ENCODE results near the gene PSME4. TPM values are rescaled to one million over a fixed set of nuclear protein-coding genes. Genes with fewer than 3 reads are reported as not detected.
"Not testable (repeated sequence)": the region's sequence is repeated elsewhere in the genome, so short reads cannot be mapped to it uniquely, and the experiment has no call there.

The PSME4 gene
- total RNA-seq, 2 donors from 2014 or later: 28.1 to 63.0 TPM

DNA sequence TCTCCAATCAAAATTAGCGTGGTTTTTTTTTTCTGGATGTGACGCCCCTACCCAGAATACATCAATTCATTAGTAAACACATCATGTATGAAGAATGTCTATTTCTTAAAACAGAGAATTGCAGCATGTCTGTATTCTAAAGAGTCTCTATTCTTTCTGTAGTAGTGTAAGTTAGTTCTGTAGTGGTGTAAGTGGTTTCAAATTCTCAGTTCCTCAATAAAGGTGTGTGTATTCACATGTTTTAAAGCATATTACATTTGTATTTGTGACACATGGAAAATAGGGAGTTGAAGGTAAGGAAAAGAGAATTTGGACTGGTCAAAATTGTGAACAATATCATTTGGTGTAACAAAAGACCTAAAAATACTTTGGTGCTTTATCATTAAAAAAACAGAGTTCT is 103.0 kb downstream of the PSME4 start:
- DNase-seq (ENCODE audit: low spot score in 2 of 2): no peak
- Mint-ChIP-seq H3K36me3 (peaks cover 11% of the 10 kb centered on the region in 2 donors), H3K9me3 (no peaks in the 10 kb centered on the region), H3K27ac (no peak overlapping the region)
- ATAC-seq: no peak

DNA sequence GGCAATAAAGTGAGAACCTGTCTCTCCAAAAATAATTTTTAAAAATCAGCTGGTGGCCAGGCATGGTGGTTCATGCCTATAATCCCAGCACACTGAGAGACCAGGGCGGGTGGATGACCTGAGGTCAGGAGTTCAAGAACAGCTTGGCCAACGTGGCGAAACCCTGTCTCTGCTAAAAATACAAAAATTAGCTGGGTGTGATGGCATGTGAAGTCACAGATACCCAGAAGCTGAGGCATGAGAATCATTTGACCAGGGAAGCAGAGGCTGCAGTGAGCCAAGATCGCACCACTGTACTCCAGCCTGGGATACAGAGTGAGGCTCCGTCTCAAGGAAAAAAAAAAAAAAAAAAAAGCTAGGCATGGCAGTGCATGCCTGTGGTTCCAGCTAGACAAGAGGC is 103.6 kb downstream of the PSME4 start:
- no peaks in the 10 kb centered on the region for H3K9me3 Mint-ChIP-seq
- ATAC-seq: no peak
- H3K27ac Mint-ChIP-seq: no peak overlapping the region
- DNase-seq (ENCODE audit: low spot score in 2 of 2): no peak
- H3K36me3 Mint-ChIP-seq: peaks cover 11% of the 10 kb centered on the region in 2 donors

DNA sequence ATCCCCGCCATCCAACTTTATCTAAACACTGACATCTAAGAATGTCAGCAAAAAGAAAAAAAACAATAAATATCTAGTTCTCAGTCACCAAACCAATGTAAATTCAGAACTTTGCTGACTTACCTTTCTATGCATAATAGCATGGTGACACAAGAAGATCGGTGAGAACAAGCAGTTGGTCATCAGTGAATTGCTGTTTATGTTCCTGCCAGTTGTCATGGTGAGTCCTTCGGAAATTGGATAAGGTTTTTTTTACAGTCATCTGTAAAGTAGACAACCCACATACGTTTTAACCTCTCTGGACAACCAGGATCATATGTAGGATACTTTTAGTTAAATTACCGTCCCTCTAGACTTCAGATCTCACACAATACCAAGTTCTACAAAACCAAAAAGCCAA is 104.8 kb downstream of the PSME4 start:
- Mint-ChIP-seq H3K36me3 (peaks cover 11% of the 10 kb centered on the region in 2 donors), H3K27ac (no peak overlapping the region), H3K9me3 (no peaks in the 10 kb centered on the region)
- ATAC-seq (no peak), DNase-seq (ENCODE audit: low spot score in 2 of 2) (no peak)

DNA sequence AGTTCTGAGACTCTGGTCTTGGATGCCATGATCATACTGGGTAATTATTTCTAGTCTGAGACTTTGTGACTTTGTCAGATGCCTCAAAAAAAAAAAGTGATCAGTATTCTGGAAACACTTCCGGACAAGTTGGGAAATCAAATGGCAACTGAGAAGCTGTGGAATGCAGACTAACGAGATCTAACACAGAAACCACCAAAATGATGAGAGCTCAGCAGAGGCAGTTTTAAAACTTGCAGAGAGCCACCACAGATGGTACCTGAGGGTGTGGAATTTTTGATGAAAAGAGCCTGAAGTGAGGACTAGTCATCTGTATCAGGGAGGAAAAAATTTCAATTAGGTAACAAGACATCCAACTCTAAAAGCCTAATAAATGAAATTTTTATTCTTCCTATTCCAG is 105.5 kb downstream of the PSME4 start:
- Mint-ChIP-seq H3K27ac (no peak overlapping the region), H3K9me3 (no peaks in the 10 kb centered on the region), H3K36me3 (peaks cover 11% of the 10 kb centered on the region in 2 donors)
- DNase-seq (ENCODE audit: low spot score in 2 of 2) (no peak), ATAC-seq (no peak)

DNA sequence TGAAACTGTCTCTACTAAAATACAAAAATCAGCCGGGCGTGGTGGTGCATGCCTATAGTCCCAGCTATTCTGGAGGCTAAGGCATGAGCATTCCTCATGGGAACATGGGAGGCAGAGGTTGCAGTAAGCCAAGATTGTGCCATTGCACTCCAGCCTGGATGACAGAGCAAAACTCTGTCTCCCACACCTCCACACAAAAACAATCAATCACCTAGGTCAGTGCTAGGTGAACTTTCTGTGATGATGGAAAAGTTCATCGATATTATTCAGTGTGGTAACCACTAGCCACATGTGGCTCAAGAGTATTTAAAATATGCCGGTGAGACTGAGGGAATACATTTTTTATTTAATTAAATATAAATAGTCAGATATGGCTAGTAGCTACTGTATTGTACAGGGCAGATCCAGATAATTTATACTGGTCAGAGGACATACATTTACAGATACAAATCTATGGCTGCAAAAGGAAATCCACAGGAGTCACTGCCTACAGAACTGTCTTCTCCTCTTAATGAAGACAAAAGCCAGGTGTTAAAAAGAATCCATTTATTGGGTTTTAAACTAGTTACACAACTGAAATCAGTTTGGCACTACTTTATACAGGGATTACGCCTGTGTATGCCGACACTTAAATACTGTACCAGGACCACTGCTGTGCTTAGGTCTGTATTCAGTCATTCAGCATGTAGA is 107.1 kb downstream of the PSME4 start:
- H3K27ac Mint-ChIP-seq: no peak overlapping the region
- no peak for DNase-seq (ENCODE audit: low spot score in 2 of 2)
- H3K36me3 Mint-ChIP-seq: peaks cover 11% of the 10 kb centered on the region in 2 donors
- no peak for ATAC-seq
- H3K9me3 Mint-ChIP-seq: no peaks in the 10 kb centered on the region

DNA sequence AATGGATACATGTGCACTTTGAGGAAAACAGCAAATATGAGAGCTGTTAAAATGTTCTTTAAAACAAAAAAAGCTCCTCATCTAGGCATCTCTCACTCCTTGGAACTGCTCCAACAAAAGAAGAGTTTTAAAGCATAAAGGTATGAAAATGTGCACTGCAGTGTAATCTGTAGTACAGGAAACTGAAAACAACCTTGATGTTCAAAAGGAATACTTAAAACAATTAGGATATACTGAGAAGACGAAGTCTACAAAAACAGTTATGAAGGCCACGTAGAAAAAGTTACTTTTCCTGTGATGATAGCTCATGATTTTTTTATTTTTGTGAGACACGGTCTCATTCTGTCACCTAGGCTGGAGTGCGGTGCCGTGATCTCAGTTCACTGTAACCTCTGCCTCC is 109.0 kb downstream of the PSME4 start:
- no peak for ATAC-seq
- DNase-seq (ENCODE audit: low spot score in 2 of 2): no peak
- Mint-ChIP-seq H3K27ac (no peak overlapping the region), H3K9me3 (no peaks in the 10 kb centered on the region), H3K36me3 (peaks cover 6% of the 10 kb centered on the region in 2 donors)

DNA sequence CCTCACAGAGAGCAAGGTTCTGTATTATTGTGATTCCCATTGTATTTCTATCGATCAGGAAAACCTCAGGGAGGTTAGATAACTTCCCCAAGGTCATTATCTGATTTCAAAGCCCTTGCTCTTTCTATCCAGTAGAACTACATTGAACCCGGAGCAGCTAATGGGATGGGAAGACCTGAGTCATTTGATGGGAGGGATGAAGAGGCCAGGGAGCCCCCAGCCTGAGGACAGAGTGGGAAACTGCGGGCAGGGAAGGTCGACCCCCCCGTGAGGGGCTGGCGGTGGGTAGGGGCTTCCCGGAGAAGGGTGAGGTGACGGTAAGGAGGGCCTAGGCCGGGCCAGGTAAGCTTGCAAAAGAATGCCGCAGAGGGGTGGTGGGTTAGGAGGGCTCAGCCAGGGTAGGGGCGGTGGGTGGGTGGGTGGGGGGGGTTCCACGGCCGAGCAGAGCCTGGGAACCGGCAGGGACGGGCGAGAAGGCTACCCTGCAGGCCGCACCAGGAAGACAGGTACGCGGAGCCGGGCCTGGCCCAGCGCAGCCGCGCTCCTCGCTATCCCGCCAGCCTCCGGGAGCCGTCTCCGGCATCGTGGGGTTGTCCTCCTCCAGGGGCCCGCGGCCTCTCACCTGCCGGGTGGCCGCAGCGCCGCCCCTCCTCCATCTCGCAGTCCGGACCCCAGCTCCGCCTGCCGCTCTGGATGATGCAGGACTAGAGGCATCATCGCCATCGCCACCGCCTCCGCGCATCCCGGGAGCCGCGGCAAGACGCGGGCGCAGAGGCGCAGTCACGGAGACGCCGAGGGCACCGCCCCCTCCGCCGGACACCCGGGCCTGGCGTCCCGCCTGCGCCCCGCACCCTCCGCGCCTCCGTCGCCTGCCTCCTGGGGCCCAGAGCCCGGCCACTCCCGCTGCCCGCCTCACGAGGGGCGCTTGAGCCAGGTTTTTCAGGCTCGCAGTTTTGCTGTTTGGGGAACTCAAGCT is 111.3 kb downstream of the PSME4 start, which contains the start of gene GPR75:
GPR75 (minus strand) TSS at position 762 of the 976 bp plus-strand sequence. CDS start 5,211 bp downstream, outside the sequence.
- DNase-seq (ENCODE audit: low spot score in 2 of 2): no peak
- H3K27ac Mint-ChIP-seq: no peak within 1 kb of the TSS
- H3K36me3 Mint-ChIP-seq: no peaks in the 10 kb centered on the region
- no peaks in the 10 kb centered on the region for H3K9me3 Mint-ChIP-seq
- no peak for ATAC-seq

DNA sequence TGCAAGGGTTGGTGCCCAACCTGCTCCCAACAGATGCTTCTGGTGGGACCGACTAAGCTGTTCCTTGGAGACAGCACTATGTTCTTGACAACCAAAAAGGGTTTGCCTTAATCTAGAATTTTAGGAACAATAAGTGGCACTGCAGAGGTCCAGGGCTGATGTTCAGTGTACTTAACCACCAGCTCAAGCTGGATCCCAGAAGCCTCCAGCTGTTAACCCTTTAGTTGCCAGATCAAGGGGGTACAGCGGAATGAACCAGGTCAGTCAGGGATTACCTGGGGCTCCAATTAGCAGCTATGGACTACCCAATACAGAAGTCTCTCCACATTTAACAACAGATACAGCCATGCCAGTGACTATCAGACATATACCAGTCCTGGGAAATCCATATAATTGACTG is 114.5 kb downstream of the PSME4 start:
- Mint-ChIP-seq H3K9me3 (no peaks in the 10 kb centered on the region), H3K27ac (no peak overlapping the region), H3K36me3 (no peaks in the 10 kb centered on the region)
- ATAC-seq: no peak
- no peak for DNase-seq (ENCODE audit: low spot score in 2 of 2)

DNA sequence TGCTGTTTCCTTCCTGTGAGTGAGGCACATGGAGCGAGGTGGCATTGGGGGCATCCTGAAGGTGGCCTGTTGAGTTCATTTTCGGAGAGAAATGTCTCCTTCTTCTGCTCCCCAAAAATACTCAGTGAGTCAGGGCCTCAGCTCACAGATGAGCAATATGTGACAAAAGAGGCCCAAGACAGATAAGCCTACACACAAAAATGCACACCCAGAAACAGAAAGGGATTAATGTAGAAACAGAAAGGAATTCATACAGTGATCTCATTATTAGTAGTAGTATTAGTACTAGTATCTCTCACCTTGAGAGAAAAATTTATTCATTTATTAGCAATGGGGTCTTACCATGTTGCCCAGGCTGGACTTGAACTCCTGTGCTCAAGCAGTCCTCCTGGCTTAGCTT is 116.1 kb downstream of the PSME4 start:
- H3K36me3 Mint-ChIP-seq: no peaks in the 10 kb centered on the region
- peak in 1 of 2 donors; percentile 55 for ATAC-seq

DNA sequence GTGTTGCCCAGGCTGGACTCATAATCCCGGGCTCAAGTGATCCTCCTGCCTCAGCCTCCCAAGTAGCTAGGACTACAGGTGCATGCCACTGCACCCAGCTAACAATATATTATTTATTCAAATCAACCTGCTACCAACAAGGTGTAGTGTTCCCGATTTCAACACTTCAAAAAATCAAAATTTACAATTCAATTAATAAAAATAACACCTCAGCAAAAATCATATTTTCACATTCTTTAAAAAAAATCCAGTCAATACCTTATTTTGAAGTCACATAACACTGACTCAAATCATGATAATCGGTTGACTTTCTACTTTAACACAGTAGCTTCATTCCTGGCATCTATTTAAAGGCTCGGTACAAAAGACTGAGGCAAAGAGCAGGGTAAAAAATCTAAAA is 118.3 kb downstream of the PSME4 start:
- H3K27ac Mint-ChIP-seq: no peak overlapping the region

More for the DNA sequence above, 116.1 kb downstream of the PSME4 start:
- no peak overlapping the region for H3K27ac Mint-ChIP-seq
- no peaks in the 10 kb centered on the region for H3K9me3 Mint-ChIP-seq
- no peak for DNase-seq (ENCODE audit: low spot score in 2 of 2)

DNA sequence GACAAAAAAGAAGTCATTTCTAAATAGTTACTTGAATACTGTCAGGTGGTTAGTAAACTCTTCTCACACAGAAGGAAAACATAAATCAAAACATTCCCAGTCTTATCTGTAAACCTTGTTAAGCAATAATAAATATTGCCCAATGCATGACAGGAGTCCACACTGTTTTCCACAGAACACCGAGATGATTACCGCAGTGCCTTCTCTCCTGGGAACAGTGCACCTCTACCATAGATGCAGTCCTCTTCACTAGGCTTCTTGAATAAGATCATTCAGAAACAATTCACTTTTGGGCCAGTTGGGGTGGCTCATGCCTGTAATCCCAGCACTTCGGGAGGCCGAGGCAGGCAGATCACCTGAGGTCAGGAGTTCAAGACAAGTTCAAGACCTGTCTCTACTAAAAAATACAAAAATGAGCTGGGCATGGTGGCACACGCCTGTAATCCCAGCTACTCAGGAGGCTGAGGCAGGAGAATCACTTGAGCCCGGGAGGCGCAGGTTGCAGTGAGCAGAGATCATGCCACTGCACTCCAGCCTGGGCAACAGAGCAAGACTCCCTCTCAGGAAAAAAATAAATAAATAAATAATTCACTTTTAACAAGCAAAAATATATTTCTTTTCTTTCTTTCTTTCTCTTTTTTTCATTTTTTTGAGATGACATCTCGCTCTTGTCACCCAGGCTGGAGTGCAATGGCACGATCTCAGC is 119.6 kb downstream of the PSME4 start:
- H3K27ac Mint-ChIP-seq; DNase-seq (ENCODE audit: low spot score in 2 of 2); ATAC-seq; H3K9me3 Mint-ChIP-seq; H3K36me3 Mint-ChIP-seq: not testable (repeated sequence)

More for the DNA sequence above, 118.3 kb downstream of the PSME4 start:
- DNase-seq (ENCODE audit: low spot score in 2 of 2) (no peak), ATAC-seq (peak in 1 of 2 donors; percentile 38)
- Mint-ChIP-seq H3K36me3 (no peaks in the 10 kb centered on the region), H3K9me3 (no peaks in the 10 kb centered on the region)

DNA sequence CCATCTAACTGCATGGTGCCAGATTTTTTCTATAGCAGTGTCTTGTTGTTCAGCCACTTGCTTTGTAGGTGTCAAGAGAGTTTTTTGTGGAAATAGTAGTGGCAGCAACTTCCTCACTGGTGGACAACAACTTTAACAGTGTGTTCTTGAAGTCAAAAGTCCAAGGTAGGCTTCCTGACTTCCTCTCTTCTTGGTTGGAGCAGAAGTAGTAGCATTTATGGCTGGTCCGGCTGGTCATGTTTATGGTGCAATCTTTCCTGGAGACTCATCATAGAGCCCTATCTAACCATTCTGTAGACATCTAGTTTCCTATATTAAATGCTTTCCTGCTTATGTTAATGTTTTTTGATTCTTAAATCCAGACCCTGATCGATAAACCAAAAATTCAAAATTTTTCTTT is 122.7 kb downstream of the PSME4 start:
- no peak overlapping the region for H3K27ac Mint-ChIP-seq
- no peaks in the 10 kb centered on the region for H3K9me3 Mint-ChIP-seq
- DNase-seq (ENCODE audit: low spot score in 2 of 2): no peak
- no peaks in the 10 kb centered on the region for H3K36me3 Mint-ChIP-seq
- ATAC-seq: no peak

DNA sequence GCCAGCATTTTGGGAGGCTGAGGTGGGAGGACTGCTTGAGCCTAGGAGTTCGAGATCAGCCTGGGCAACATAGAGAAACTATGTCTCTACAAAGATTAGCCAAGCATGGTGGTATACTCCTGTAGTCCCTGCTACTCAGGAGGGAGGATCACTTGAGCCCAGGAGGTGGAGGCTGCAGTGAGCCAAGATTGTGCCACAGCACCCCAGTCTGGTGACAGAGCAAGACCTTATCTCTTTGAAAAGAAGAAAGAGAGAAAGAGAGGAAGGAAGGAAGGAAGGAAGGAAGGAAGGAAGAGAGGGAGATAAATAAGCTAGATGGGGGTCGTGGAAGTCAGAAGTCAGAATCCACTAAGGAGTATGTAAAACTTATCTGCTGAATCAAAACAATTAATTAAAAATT is 127.2 kb downstream of the PSME4 start:
- ATAC-seq (no peak), DNase-seq (ENCODE audit: low spot score in 2 of 2) (no peak)
- Mint-ChIP-seq H3K36me3 (no peaks in the 10 kb centered on the region), H3K9me3 (no peaks in the 10 kb centered on the region), H3K27ac (no peak overlapping the region)

DNA sequence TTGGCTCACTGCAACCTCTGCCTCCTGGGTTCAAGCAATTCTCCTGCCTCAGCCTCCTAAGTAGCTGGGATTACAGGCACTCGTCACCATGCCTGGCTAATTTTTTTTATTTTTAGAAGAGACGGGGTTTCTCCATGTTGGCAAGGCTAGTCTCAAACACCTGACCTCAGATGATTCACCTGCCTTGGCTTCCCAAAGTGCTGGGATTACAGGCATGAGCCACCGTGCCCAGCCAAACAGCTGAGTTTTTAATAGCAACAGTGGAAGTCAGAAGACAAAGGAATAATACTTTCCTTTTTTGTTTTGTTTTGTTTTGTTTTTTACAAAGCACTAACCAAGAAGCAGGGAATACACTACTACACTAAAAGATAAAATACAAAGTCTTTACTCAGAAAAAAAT is 127.9 kb downstream of the PSME4 start:
- ATAC-seq (no peak), DNase-seq (ENCODE audit: low spot score in 2 of 2) (no peak)
- Mint-ChIP-seq H3K27ac (no peak overlapping the region), H3K36me3 (no peaks in the 10 kb centered on the region), H3K9me3 (no peaks in the 10 kb centered on the region)

DNA sequence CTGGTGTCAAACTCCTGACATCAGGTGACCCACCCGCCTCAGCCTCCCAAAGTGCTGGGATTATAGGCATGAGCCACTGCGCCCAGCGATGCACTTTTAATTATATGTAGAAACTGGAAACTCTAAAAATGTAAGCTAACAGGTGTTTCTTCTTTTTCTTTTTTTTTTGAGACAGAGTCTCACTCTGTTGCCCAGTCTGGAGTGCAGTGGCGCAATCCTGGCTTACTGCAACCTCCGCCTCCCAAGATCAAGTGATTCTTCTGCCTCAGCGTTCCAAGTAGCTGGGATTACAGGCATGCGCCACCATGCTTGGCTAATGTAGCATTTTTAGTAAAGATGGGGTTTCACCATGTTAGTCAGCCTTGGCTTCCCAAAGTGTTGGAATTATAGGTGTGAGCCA is 129.1 kb downstream of the PSME4 start:
- not testable (repeated sequence) for ATAC-seq; H3K9me3 Mint-ChIP-seq; DNase-seq (ENCODE audit: low spot score in 2 of 2); H3K36me3 Mint-ChIP-seq; H3K27ac Mint-ChIP-seq

DNA sequence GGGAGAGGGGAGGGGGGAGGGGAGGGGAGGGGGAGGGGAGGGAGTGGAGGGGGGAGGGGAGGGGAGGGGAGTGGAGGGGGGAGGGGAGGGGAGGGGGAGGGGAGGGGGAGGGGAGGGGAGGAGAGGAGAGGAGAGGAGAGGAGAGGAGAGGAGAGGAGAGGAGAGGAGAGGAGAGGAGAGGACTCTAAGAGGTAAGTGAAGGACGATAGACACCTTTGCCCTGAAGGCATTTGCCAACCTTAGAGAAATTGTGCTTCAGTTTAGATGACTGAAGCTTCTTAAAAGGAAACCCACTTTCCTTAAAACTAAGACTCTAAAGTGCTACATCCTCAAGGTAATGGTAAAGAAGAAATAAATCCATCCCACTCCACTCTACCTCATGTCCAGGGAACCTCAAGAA is 130.2 kb downstream of the PSME4 start:
- ATAC-seq: no peak
- no peaks in the 10 kb centered on the region for H3K9me3 Mint-ChIP-seq
- no peak for DNase-seq (ENCODE audit: low spot score in 2 of 2)
- H3K36me3 Mint-ChIP-seq: no peaks in the 10 kb centered on the region
- no peak overlapping the region for H3K27ac Mint-ChIP-seq

DNA sequence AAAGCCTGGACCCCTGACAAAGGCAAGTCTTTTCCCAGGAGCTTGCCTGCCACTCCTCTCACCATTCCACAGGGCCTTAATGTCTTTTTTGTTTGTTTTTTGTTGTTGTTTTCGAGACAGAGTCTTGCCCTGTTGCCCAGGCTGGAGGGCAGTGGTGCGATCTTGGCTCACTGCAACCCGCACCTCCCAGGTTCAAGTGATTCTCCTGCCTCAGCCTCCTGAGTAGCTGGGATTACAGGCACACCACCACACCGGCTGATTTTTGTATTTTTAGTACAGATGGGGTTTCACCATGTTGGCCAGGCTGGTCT is 140.9 kb downstream of the PSME4 start:
- peaks cover 0 to 10% of the 10 kb centered on the region in 2 donors for H3K9me3 Mint-ChIP-seq
- not testable (repeated sequence) for ATAC-seq; DNase-seq (ENCODE audit: low spot score in 2 of 2); H3K36me3 Mint-ChIP-seq
- H3K27ac Mint-ChIP-seq: peak overlapping the region in 1 of 2 donors; percentile 46

All from activated naive CD4-positive, alpha-beta T cell treated with anti-CD3 and anti-CD28 coated beads, Interleukin-2, amount 50 U/mL, for 72 hours (primary cell).